NCI-H2227 treated with DMSO at 0.1 percent for 48 hours (cell line): Measurements from ENCODE around the gene LPCAT1.

Experiments used
- DNase-seq: peaks from one replicate; lab custom pipeline; 2025; lab: John Stamatoyannopoulos, UW

Gene LPCAT1

GRCh38 chr5:1497795-1498622, 25.8 kb downstream of the LPCAT1 start:
- no peak for DNase-seq

- DNase-seq, result no peak
Observed at GRCh38 chr5:1497242-1497777, 26.4 kb downstream of the LPCAT1 start.

- DNase-seq, result no peak
Observed at GRCh38 chr5:1495525-1495897, 28.2 kb downstream of the LPCAT1 start.

- no peak for DNase-seq
Observed at GRCh38 chr5:1494780-1495524, 28.8 kb downstream of the LPCAT1 start.

GRCh38 chr5:1493941-1494340, 29.8 kb downstream of the LPCAT1 start:
- no peak for DNase-seq

GRCh38 chr5:1493413-1493812, 30.3 kb downstream of the LPCAT1 start:
- no peak for DNase-seq

- no peak for DNase-seq
Observed at GRCh38 chr5:1492757-1493156, 31.0 kb downstream of the LPCAT1 start.

- no peak for DNase-seq
Observed at GRCh38 chr5:1490376-1490775, 33.4 kb downstream of the LPCAT1 start.

GRCh38 chr5:1489754-1490153, 34.0 kb downstream of the LPCAT1 start:
- no peak for DNase-seq

GRCh38 chr5:1488882-1489680, 34.7 kb downstream of the LPCAT1 start:
- no peak for DNase-seq

GRCh38 chr5:1487079-1487764, 36.5 kb downstream of the LPCAT1 start:
- DNase-seq, result no peak

GRCh38 chr5:1486271-1486670, 37.5 kb downstream of the LPCAT1 start:
- no peak for DNase-seq

- no peak for DNase-seq
Observed at GRCh38 chr5:1485579-1486118, 38.1 kb downstream of the LPCAT1 start.

- DNase-seq, result no peak
Observed at GRCh38 chr5:1484730-1485578, 38.8 kb downstream of the LPCAT1 start.

GRCh38 chr5:1483856-1484729, 39.7 kb downstream of the LPCAT1 start:
- no peak for DNase-seq

GRCh38 chr5:1483064-1483463, 40.7 kb downstream of the LPCAT1 start:
- no peak for DNase-seq

GRCh38 chr5:1481959-1482331, 41.8 kb downstream of the LPCAT1 start:
- DNase-seq, result no peak

- DNase-seq, result no peak
Observed at GRCh38 chr5:1481266-1481958, 42.3 kb downstream of the LPCAT1 start.

GRCh38 chr5:1480806-1481205, 43.0 kb downstream of the LPCAT1 start:
- no peak for DNase-seq
